Gastrocnemius medialis (tissue), 4 donors: ENCODE results near the gene TTC31.

Experiments
- CTCF ChIP-seq, 5 experiments: fragments of 450-650 bp in 3 of 5; fragments of 200-600 bp in 2 of 5; sonication (generic) in 2 of 5; IDR thresholded peaks in 4 of 5; conservative IDR thresholded peaks in 1 of 5; 1 replicate in 4 of 5; 2 replicates in 1 of 5; pipeline ENCODE4 v1.5.1; 2016 to 2019; ENCODE audit warnings: antibody characterized with exemption in 5 of 5, mild to moderate bottlenecking in 3 of 5, moderate library complexity in 3 of 5
- POLR2A ChIP-seq, 2 donors: fragments of 450-650 bp; IDR thresholded peaks; one replicate each; pipeline ENCODE4 v1.6.1; 2017; ENCODE audit warnings: antibody characterized with exemption in 2 of 2, mild to moderate bottlenecking in 2 of 2, moderate library complexity in 2 of 2

GRCh38 chr2:74482801-74483674 lies at the start of gene TTC31, which contains the start of gene CCDC142:
- TF ChIP-seq POLR2A (IDR thresholded peaks at IDR 0.05) (peak; percentile 25 to 45), CTCF (IDR thresholded peaks at IDR 0.05 in 4 of 5, conservative IDR thresholded peaks at IDR 0.05 in 1 of 5) (peak; percentile 74 to 90 (median 85))
